Fibroblast of skin of abdomen (primary cell): ENCODE data around the gene PKIB.
"Not testable (repeated sequence)": the region's sequence is repeated elsewhere in the genome, so short reads cannot be mapped to it uniquely, and the experiment has no call there.

ENCODE experiments used
- DNase-seq: peaks from one replicate; pipeline ENCODE4 v3.0.0-alpha.2; 2013

The PKIB gene

GRCh38 chr6:122712448-122713137 is 102.4 kb downstream of the PKIB start:
- DNase-seq = peak; percentile 28

- no peak for DNase-seq
Measured at GRCh38 chr6:122713138-122713537, 102.9 kb downstream of the PKIB start.

GRCh38 chr6:122714059-122714458 is 103.9 kb downstream of the PKIB start:
- DNase-seq = no peak

- peak; percentile 31 for DNase-seq
Measured at GRCh38 chr6:122715725-122716124, 105.5 kb downstream of the PKIB start.

GRCh38 chr6:122717350-122717749 is 107.1 kb downstream of the PKIB start:
- peak; percentile 55 for DNase-seq

GRCh38 chr6:122718616-122719015 is 108.4 kb downstream of the PKIB start:
- no peak for DNase-seq

- no peak for DNase-seq
Measured at GRCh38 chr6:122719176-122719575, 109.0 kb downstream of the PKIB start.

- DNase-seq = peak; percentile 21
Measured at GRCh38 chr6:122722746-122723145, 112.5 kb downstream of the PKIB start.

GRCh38 chr6:122726649-122727048 is 116.4 kb downstream of the PKIB start:
- peak; percentile 18 for DNase-seq

- no peak for DNase-seq
Measured at GRCh38 chr6:122727244-122727643, 117.0 kb downstream of the PKIB start.

- no peak for DNase-seq
Measured at GRCh38 chr6:122730334-122730733, 120.1 kb downstream of the PKIB start.

GRCh38 chr6:122730775-122731386 is 120.7 kb downstream of the PKIB start:
- DNase-seq = peak; percentile 52

GRCh38 chr6:122733259-122733658 is 123.1 kb downstream of the PKIB start:
- DNase-seq = no peak

- DNase-seq = no peak
Measured at GRCh38 chr6:122734529-122735395, 124.6 kb downstream of the PKIB start.

- no peak for DNase-seq
Measured at GRCh38 chr6:122735582-122735981, 125.4 kb downstream of the PKIB start.

GRCh38 chr6:122736163-122736562 is 126.0 kb downstream of the PKIB start:
- no peak for DNase-seq

- DNase-seq = no peak
Measured at GRCh38 chr6:122736616-122737015, 126.4 kb downstream of the PKIB start.

- no peak for DNase-seq
Measured at GRCh38 chr6:122740091-122740490, 129.9 kb downstream of the PKIB start.

- no peak for DNase-seq
Measured at GRCh38 chr6:122740936-122741335, 130.7 kb downstream of the PKIB start.

- not testable (repeated sequence) for DNase-seq
Measured at GRCh38 chr6:122744247-122744646, 134.0 kb downstream of the PKIB start.

GRCh38 chr6:122744856-122745255 is 134.7 kb downstream of the PKIB start:
- DNase-seq = not testable (repeated sequence)

GRCh38 chr6:122746688-122747087 is 136.5 kb downstream of the PKIB start:
- no peak for DNase-seq

- no peak for DNase-seq
Measured at GRCh38 chr6:122747573-122747972, 137.4 kb downstream of the PKIB start.
